Rectal smooth muscle tissue (tissue), 1 donor: ENCODE results near the gene L3MBTL4.

ENCODE experiments used
- H3K27ac ChIP-seq: one replicate; pipeline ENCODE4 v1.7.0; 2013; ENCODE audit warnings: low read depth, low read length, inconsistent platforms
- H3K27me3 ChIP-seq: one replicate; pipeline ENCODE4 v1.7.0; 2013; ENCODE audit warnings: low read length; ENCODE audit not compliant: control insufficient read depth, insufficient read depth
- H3K36me3 ChIP-seq: one replicate; pipeline ENCODE4 v1.7.0; 2013; ENCODE audit warnings: low read length; ENCODE audit not compliant: control insufficient read depth, insufficient read depth
- H3K4me1 ChIP-seq: one replicate; pipeline ENCODE4 v1.7.0; 2013; ENCODE audit warnings: low read length; ENCODE audit not compliant: control insufficient read depth, insufficient read depth
- H3K4me3 ChIP-seq: one replicate; pipeline ENCODE4 v1.7.0; 2013; ENCODE audit warnings: low read length
- H3K9ac ChIP-seq: one replicate; pipeline ENCODE4 v1.7.0; 2013; ENCODE audit warnings: low read length

L3MBTL4 gene

DNA sequence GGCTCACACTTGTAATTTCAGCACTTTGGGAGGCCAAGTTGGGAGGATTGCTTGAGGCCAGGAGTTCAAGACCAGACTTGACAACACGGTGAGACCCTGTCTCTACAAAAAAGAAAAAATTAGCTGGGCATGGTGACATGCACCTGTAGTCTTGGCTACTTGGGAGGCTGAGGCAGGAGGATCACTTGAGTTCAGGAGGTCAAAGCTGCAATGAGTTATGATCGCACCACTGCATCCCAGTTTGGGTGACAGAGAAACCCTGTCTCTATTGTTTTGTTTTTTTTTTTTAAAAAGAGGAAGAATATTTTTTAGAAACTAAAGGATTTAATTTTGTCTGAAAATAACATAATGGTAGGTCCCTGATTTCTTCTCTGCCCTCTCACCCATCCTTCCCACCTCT lies 440.0 kb downstream of the L3MBTL4 start:
- no peaks in the 10 kb centered on the region for H3K4me1 ChIP-seq

DNA sequence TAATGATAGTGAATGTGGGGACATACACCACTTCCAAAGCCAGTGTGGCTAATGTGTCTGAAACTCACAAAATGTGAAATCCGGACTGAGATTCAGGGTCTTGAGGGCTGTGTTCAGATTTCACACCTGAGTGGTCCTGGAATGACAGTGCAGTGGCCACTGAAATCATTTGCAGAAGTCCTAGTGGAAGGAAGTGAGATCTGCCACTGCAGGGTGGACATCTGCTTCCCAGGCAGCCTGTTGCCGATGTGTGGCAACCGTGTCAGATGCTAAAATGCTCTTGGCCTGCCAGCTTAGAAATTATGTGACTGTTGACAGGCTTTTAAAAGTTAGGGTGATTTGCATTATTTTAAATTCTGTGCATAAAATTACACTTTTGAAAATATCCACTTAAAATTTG lies 441.6 kb downstream of the L3MBTL4 start:
- Histone ChIP-seq H3K4me1 (no peaks in the 10 kb centered on the region), H3K9ac (no peak overlapping the region), H3K4me3 (no peak overlapping the region), H3K27ac (no peak overlapping the region), H3K36me3 (no peaks in the 10 kb centered on the region), H3K27me3 (no peaks in the 10 kb centered on the region)

More for the DNA sequence above, 440.0 kb downstream of the L3MBTL4 start:
- Histone ChIP-seq H3K4me3 (no peak overlapping the region), H3K27me3 (no peaks in the 10 kb centered on the region), H3K36me3 (no peaks in the 10 kb centered on the region), H3K9ac (no peak overlapping the region), H3K27ac (no peak overlapping the region)

DNA sequence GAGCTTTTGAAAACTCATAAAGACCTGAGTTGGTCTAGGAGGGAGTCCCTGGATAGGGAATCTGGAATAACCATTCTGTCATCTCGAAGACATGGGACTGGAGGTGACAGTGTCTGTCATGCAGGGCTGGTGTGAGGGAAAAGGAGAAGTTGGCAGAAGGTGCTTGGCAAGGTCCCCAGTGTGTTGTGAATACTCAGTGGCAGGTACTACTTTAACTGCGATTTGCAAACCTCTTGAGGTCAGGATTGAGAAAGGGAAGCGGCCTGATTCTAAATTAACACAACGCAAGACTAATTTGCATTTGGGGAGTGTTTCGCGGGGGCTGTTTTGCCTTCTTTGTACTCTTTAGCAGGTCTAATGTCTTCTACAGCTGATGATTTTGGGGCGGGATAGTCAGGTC lies 442.4 kb downstream of the L3MBTL4 start:
- H3K4me3 ChIP-seq, result no peak overlapping the region
- no peaks in the 10 kb centered on the region for H3K4me1 ChIP-seq
- no peaks in the 10 kb centered on the region for H3K27me3 ChIP-seq
- no peaks in the 10 kb centered on the region for H3K36me3 ChIP-seq
- H3K27ac ChIP-seq, result no peak overlapping the region
- no peak overlapping the region for H3K9ac ChIP-seq

DNA sequence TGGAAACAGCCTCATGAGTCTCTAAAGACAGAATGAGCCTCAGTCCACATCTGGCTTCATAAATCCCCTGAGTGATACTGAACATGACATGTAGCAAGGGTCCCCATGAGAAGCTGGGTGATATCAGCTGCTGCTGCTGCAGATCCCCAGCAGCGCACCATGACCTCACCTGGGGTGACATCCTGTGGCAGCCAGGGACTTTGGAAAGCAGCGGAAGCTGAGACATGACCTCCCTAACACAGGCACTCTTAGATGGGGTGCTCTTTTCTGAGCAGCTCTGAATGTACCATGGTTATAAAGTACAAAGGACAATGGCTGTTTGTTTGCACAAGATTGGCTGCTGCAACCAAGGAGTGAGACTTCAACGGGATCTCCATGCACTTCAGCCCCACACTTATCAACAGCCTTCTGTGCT lies 444.7 kb downstream of the L3MBTL4 start:
- no peaks in the 10 kb centered on the region for H3K27me3 ChIP-seq
- no peak overlapping the region for H3K9ac ChIP-seq
- H3K36me3 ChIP-seq, result no peaks in the 10 kb centered on the region
- no peak overlapping the region for H3K27ac ChIP-seq
- H3K4me1 ChIP-seq, result no peaks in the 10 kb centered on the region
- no peak overlapping the region for H3K4me3 ChIP-seq

- H3K27me3 ChIP-seq, result no peaks in the 10 kb centered on the region
- no peaks in the 10 kb centered on the region for H3K36me3 ChIP-seq
- no peak overlapping the region for H3K4me3 ChIP-seq
- H3K4me1 ChIP-seq, result no peaks in the 10 kb centered on the region
- no peak overlapping the region for H3K9ac ChIP-seq
- H3K27ac ChIP-seq, result no peak overlapping the region
These were observed 445.2 kb downstream of the L3MBTL4 start for GRCh38 chr18:5969355-5969988.

DNA sequence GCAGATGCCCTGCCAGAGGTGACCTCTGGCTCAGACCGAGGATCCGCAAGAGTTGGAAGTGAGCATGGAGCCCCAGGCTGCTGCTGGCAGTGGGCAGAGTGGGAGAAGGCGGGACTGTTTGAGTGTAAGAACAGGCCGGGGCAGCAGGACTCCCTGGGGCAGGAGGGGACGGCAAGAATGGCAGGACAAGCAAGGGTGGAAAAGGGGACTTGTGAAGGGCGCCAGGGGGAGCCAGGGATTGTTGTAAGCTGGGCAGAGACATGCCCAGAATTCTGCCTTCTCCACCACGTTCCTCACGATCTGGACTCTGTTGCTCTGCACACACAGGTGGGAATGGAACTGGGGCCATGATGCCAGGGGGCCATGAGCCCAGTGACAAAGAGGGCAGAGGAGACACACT lies 447.0 kb downstream of the L3MBTL4 start:
- H3K9ac ChIP-seq, result no peak overlapping the region
- no peaks in the 10 kb centered on the region for H3K4me1 ChIP-seq
- H3K27ac ChIP-seq, result no peak overlapping the region
- H3K36me3 ChIP-seq, result no peaks in the 10 kb centered on the region
- H3K4me3 ChIP-seq, result no peak overlapping the region
- H3K27me3 ChIP-seq, result no peaks in the 10 kb centered on the region

DNA sequence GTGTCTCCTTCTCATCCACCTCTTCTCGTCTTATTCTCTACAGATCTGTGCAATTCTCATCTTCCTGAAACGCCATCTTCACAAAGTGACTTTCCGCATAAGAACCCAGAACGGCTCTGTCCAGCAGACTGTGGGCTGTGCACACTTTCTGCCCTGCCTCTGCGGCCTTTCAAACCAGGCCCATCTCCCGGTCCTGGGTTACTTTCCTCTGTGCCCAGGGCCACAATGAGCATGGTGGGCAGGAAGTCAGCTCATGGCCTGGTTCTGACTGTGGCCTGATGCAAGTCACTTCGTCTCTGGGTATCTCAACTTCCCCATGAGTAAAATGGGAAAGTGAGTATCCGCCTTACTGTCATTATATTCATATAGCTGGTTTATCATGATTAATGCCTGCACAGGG lies 447.7 kb downstream of the L3MBTL4 start:
- Histone ChIP-seq H3K36me3 (no peaks in the 10 kb centered on the region), H3K4me3 (no peak overlapping the region), H3K27ac (no peak overlapping the region), H3K9ac (no peak overlapping the region), H3K27me3 (no peaks in the 10 kb centered on the region), H3K4me1 (no peaks in the 10 kb centered on the region)

- Histone ChIP-seq H3K27me3 (no peaks in the 10 kb centered on the region), H3K4me3 (no peak overlapping the region), H3K27ac (no peak overlapping the region), H3K9ac (no peak overlapping the region), H3K36me3 (no peaks in the 10 kb centered on the region), H3K4me1 (no peaks in the 10 kb centered on the region)
These were observed 448.2 kb downstream of the L3MBTL4 start for GRCh38 chr18:5966514-5966913.

DNA sequence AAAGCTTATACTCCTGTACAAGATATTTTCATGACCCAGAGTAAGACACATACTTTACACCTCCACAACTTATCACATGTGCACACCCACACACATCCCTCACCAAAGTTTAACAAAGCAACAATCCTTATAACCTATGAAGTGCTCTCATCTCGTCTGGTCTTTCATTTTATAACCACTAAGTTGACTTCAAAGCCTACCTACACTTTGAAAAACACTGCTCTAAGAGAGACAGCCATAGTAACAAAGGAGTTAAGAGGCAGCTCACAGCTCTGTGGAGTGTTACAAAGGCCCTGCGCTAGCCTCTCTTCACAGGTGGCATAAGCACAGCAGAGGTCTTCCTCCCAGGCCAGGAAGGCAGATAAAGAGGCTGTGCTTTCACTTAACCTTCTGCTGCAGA lies 449.7 kb downstream of the L3MBTL4 start:
- no peaks in the 10 kb centered on the region for H3K36me3 ChIP-seq
- no peaks in the 10 kb centered on the region for H3K27me3 ChIP-seq
- H3K27ac ChIP-seq, result no peak overlapping the region
- no peak overlapping the region for H3K4me3 ChIP-seq
- no peak overlapping the region for H3K9ac ChIP-seq
- no peaks in the 10 kb centered on the region for H3K4me1 ChIP-seq

DNA sequence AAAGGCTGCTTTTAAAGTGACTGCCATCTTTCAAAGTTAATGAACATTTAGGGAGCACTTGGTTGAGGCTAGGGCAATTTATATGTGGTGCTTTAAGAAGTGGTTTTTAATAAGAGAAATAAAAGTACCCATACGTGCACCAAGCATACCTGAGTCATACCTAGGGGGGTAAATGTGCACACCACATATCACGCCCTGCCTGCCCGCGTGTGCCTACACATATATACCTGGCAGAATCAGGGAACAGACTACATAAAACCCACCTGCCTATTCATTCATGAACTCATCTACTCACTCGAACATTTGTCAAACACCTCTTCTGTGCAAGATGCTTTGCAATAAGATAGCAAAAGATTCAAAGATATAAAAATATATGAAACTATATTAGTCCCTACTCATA lies 450.1 kb downstream of the L3MBTL4 start:
- Histone ChIP-seq H3K4me3 (no peak overlapping the region), H3K9ac (no peak overlapping the region), H3K27ac (no peak overlapping the region), H3K36me3 (no peaks in the 10 kb centered on the region), H3K4me1 (no peaks in the 10 kb centered on the region), H3K27me3 (no peaks in the 10 kb centered on the region)

DNA sequence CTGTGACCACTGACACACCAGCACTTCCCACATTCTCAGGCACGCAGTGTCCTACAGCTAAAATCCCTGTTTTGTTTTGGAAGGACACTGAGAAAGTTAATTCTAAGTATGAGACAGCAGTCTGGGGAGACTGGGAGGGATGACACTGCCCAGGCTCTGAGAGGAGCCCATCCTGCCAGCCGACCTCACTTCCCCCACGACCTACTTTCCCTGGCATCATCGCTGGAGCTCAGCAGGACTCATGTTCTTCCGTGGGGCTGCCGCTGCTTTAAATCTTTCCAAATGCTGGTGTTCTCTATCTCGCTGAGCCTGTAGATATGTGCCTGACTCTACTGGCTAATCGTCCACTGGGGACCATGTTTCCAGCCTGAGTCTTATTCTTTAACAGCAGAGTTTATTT lies 450.6 kb downstream of the L3MBTL4 start:
- no peak overlapping the region for H3K4me3 ChIP-seq
- no peak overlapping the region for H3K9ac ChIP-seq
- no peak overlapping the region for H3K27ac ChIP-seq
- no peaks in the 10 kb centered on the region for H3K4me1 ChIP-seq
- no peaks in the 10 kb centered on the region for H3K36me3 ChIP-seq
- H3K27me3 ChIP-seq, result no peaks in the 10 kb centered on the region

DNA sequence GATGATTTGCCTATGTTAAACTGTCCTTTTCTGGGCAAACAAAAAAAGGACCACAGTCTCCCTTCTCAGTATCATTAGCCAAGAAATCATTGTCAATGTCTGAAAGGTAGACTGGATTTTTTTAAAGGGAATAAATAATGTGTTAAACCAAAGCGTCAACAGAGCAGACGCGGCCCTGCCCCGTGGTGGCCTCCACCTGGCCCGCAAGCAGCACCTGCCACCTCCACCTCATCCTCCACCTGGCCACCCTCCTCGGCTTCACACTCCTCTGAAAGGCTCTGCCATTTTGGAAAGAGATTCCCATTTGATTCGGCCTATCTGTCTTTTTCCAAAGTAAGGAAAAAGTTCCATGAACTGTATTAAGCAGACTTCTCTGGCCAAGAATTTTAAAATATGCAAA lies 451.4 kb downstream of the L3MBTL4 start:
- Histone ChIP-seq H3K36me3 (no peaks in the 10 kb centered on the region), H3K27me3 (no peaks in the 10 kb centered on the region), H3K4me1 (no peaks in the 10 kb centered on the region), H3K27ac (no peak overlapping the region), H3K4me3 (no peak overlapping the region), H3K9ac (no peak overlapping the region)

- no peaks in the 10 kb centered on the region for H3K36me3 ChIP-seq
- no peak overlapping the region for H3K4me3 ChIP-seq
- H3K27me3 ChIP-seq, result no peaks in the 10 kb centered on the region
- no peak overlapping the region for H3K9ac ChIP-seq
- no peaks in the 10 kb centered on the region for H3K4me1 ChIP-seq
- H3K27ac ChIP-seq, result no peak overlapping the region
These were observed 452.3 kb downstream of the L3MBTL4 start for GRCh38 chr18:5962362-5962761.
